Caco-2 (cell line): ENCODE data around the gene PMFBP1. TPM values are rescaled to one million over a fixed set of nuclear protein-coding genes. Genes with fewer than 3 reads are reported as not detected.

Experiments
- BruUV-seq: library from RNA; stranded (reverse); fragments of 400-500 nt; replicated peaks from 2 replicates; lab custom pipeline; 2021; lab: Mats Ljungman, UMichigan
- CTCF ChIA-PET: fragments of 300-600 bp; sonication (Branson Sonifier 250); formaldehyde crosslinking; loops from one replicate; lab custom pipeline; 2022; ENCODE audit warnings: antibody characterized with exemption; lab: Charles Lee
- POLR2A ChIA-PET: fragments of 300-600 bp; sonication (Branson Sonifier 250); formaldehyde crosslinking; loops from one replicate; lab custom pipeline; 2022; ENCODE audit warnings: antibody characterized with exemption; lab: Charles Lee
- DNase-seq, 2 experiments: peaks; one replicate each; pipeline versions ENCODE4 v3.0.0 to v3.0.0-alpha.2; 2020 to 2022
- H3K27me3 ChIP-seq: replicated peaks from 2 replicates; pipeline ENCODE4 v1.6.0; 2011; ENCODE audit warnings: low read length; ENCODE audit not compliant: control insufficient read depth, insufficient read depth
- H3K36me3 ChIP-seq: 2 replicates; pipeline ENCODE4 v1.5.1; 2011; ENCODE audit warnings: low read length; ENCODE audit not compliant: control insufficient read depth, insufficient read depth
- H3K4me1 ChIP-seq: fragments of 250-450 bp; sonication (Bioruptor Pico); 2 replicates; pipeline ENCODE4 v1.5.1; 2020; ENCODE audit warnings: mild to moderate bottlenecking
- H3K4me3 ChIP-seq: 2 replicates; pipeline ENCODE4 v1.5.1; 2011; ENCODE audit warnings: low read depth, mild to moderate bottlenecking, control low read depth, low read length
- H3K9me3 ChIP-seq: fragments of 250-450 bp; sonication (Bioruptor Pico); 2 replicates; pipeline ENCODE4 v1.5.1; 2020; ENCODE audit warnings: mild to moderate bottlenecking, moderate library complexity
- H3K27ac Mint-ChIP-seq: one replicate; pipeline ENCODE4 v1.8.0; 2022; ENCODE audit warnings: mixed read lengths; ENCODE audit not compliant: unreplicated experiment
- H3K27me3 Mint-ChIP-seq: one replicate; pipeline ENCODE4 v1.8.0; 2022; ENCODE audit warnings: mixed read lengths; ENCODE audit not compliant: insufficient read depth, unreplicated experiment
- H3K36me3 Mint-ChIP-seq: one replicate; pipeline ENCODE4 v1.8.0; 2022; ENCODE audit warnings: mild to moderate bottlenecking, mixed read lengths; ENCODE audit not compliant: insufficient read depth, unreplicated experiment
- H3K4me1 Mint-ChIP-seq: one replicate; pipeline ENCODE4 v1.8.0; 2022; ENCODE audit warnings: low read depth, mixed read lengths; ENCODE audit not compliant: unreplicated experiment
- H3K4me3 Mint-ChIP-seq: one replicate; pipeline ENCODE4 v1.8.0; 2022; ENCODE audit warnings: mild to moderate bottlenecking, moderate library complexity, mixed read lengths; ENCODE audit not compliant: unreplicated experiment
- H3K9me3 Mint-ChIP-seq: one replicate; pipeline ENCODE4 v1.8.0; 2022; ENCODE audit warnings: mixed read lengths; ENCODE audit not compliant: unreplicated experiment
- CTCF ChIP-seq, 2 experiments: fragments of 200-600 bp in 1 of 2; IDR thresholded peaks; 1 replicate in 1 of 2; 2 replicates in 1 of 2; pipeline versions ENCODE4 v1.5.1 to v1.8.0; 2011 to 2022; ENCODE audit warnings: antibody characterized with exemption in 1 of 2, control low read depth in 1 of 2, inconsistent platforms in 1 of 2, low read depth in 1 of 2, low read length in 1 of 2, mild to moderate bottlenecking in 1 of 2, moderate library complexity in 1 of 2; ENCODE audit not compliant: insufficient read depth in 1 of 2, severe bottlenecking in 1 of 2, unreplicated experiment in 1 of 2
- intact Hi-C: fragments of 100-400 bp; cut with micrococcal nuclease; formaldehyde crosslinking; loops from one replicate; pipeline ENCODE4 v1.10.0; 2022; ENCODE audit not compliant: unreplicated experiment
- total RNA-seq: library from RNA; stranded (reverse); gene quantifications from 2 replicates; pipeline ENCODE4 v1.2.3, GENCODE V29; 2022

PMFBP1 gene
- total RNA-seq, 1 experiment from 2014 or later: 5.6 TPM

GRCh38 chr16:72092832-72093447 is 79.0 kb downstream of the PMFBP1 start:
- H3K4me1 ChIP-seq: 0 out of 2 replicates have a peak, but pooled peaks cover 9% of the 10 kb centered on the region
- Mint-ChIP-seq H3K4me1 (peaks cover 18% of the 10 kb centered on the region), H3K4me3 (peak overlapping the region; percentile 95), H3K27me3 (no peaks in the 10 kb centered on the region), H3K27ac (peak overlapping the region; percentile 97), H3K36me3 (peaks cover 58% of the 10 kb centered on the region), H3K9me3 (no peaks in the 10 kb centered on the region)
- TSS peak; percentile 42 for BruUV-seq
- POLR2A ChIA-PET: interaction anchor here (0.9 to 1.2 kb wide), 7 partner anchors 10 to 284 kb away, joined by 3 to 5 read pairs (median 4); partner anchors contain the start of genes AP1G1, HP and ZNF821
- TF ChIP-seq CTCF (IDR thresholded peaks at IDR 0.05; ENCODE audit: insufficient read depth in 1 of 2, low read depth in 1 of 2, low read length in 1 of 2, severe bottlenecking in 1 of 2, unreplicated experiment in 1 of 2): no peak
- DNase-seq: peak in 1 of 2 experiments; percentile 65
- peaks cover 2% of the 10 kb centered on the region; the same call in 1 of the 2 replicates for H3K36me3 ChIP-seq
- H3K4me3 ChIP-seq: peak overlapping the region; percentile 72
- no peaks in the 10 kb centered on the region for H3K9me3 ChIP-seq
- intact Hi-C loops: loop anchor here (1.0 to 2.0 kb wide), 3 partner anchors 27 to 198 kb away; partner anchors contain the start of genes DHODH and IST1
- H3K27me3 ChIP-seq: no peaks in the 10 kb centered on the region
- CTCF ChIA-PET: interaction anchor here (0.9 to 1.4 kb wide), 5 partner anchors 24 to 209 kb away, joined by 3 to 13 read pairs (median 4); partner anchors contain the start of genes HPR and ZNF821

GRCh38 chr16:72091217-72091616 is 80.7 kb downstream of the PMFBP1 start:
- Mint-ChIP-seq H3K27me3 (no peaks in the 10 kb centered on the region), H3K4me1 (peaks cover 18% of the 10 kb centered on the region), H3K4me3 (peak overlapping the region; percentile 95), H3K9me3 (peaks cover 2% of the 10 kb centered on the region), H3K36me3 (peaks cover 57% of the 10 kb centered on the region), H3K27ac (no peak overlapping the region)
- H3K4me3 ChIP-seq: no peak overlapping the region
- no peaks in the 10 kb centered on the region; the same call in 1 of the 2 replicates for H3K36me3 ChIP-seq
- 0 out of 2 replicates have a peak, but pooled peaks cover 9% of the 10 kb centered on the region for H3K4me1 ChIP-seq
- intact Hi-C loops: no loop called here
- no TSS peak for BruUV-seq
- no peak for DNase-seq
- ChIA-PET CTCF (no interaction called here), POLR2A (no interaction called here)
- H3K27me3 ChIP-seq: no peaks in the 10 kb centered on the region
- no peaks in the 10 kb centered on the region for H3K9me3 ChIP-seq
- no peak for TF ChIP-seq CTCF (IDR thresholded peaks at IDR 0.05; ENCODE audit: insufficient read depth in 1 of 2, low read depth in 1 of 2, low read length in 1 of 2, severe bottlenecking in 1 of 2, unreplicated experiment in 1 of 2)

GRCh38 chr16:72085002-72085401 is 87.0 kb downstream of the PMFBP1 start:
- Histone ChIP-seq H3K9me3 (peaks cover 12% of the 10 kb centered on the region; the same call in 1 of the 2 replicates), H3K36me3 (peaks cover 2% of the 10 kb centered on the region), H3K4me1 (no peaks in the 10 kb centered on the region), H3K27me3 (no peaks in the 10 kb centered on the region), H3K4me3 (no peak overlapping the region)
- Mint-ChIP-seq H3K36me3 (peaks cover 50% of the 10 kb centered on the region), H3K4me1 (peaks cover 8% of the 10 kb centered on the region), H3K4me3 (no peak overlapping the region), H3K9me3 (peaks cover 27% of the 10 kb centered on the region), H3K27me3 (no peaks in the 10 kb centered on the region), H3K27ac (no peak overlapping the region)
- no peak for DNase-seq
- no TSS peak for BruUV-seq
- intact Hi-C loops: no loop called here
- no peak for TF ChIP-seq CTCF (IDR thresholded peaks at IDR 0.05; ENCODE audit: insufficient read depth in 1 of 2, low read depth in 1 of 2, low read length in 1 of 2, severe bottlenecking in 1 of 2, unreplicated experiment in 1 of 2)
- POLR2A ChIA-PET: no interaction called here
- CTCF ChIA-PET: no interaction called here
